ENCODE data around the gene SCUBE1.

DNA sequence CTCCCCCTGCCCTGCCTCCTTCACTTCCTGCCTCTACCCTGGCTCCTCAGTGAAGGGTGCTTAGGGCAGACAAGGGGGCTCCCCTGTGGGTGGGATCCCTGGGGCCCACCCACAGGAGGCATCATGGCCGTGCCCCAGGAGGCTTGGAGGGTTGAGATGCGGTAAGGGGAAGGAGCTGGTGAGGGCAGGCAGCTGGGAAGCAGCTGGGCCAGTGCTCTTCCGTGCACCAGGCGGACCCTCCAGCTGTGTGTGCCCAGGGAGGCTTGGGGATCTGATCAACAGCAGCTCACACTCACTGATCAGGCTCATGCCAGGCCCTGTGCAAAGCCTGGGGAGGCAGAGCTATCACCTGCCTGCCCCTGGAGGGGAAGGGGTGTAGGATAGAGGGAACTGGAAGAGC is 97.0 kb downstream of the SCUBE1 start:
- TF ChIP-seq, protein P1, sequence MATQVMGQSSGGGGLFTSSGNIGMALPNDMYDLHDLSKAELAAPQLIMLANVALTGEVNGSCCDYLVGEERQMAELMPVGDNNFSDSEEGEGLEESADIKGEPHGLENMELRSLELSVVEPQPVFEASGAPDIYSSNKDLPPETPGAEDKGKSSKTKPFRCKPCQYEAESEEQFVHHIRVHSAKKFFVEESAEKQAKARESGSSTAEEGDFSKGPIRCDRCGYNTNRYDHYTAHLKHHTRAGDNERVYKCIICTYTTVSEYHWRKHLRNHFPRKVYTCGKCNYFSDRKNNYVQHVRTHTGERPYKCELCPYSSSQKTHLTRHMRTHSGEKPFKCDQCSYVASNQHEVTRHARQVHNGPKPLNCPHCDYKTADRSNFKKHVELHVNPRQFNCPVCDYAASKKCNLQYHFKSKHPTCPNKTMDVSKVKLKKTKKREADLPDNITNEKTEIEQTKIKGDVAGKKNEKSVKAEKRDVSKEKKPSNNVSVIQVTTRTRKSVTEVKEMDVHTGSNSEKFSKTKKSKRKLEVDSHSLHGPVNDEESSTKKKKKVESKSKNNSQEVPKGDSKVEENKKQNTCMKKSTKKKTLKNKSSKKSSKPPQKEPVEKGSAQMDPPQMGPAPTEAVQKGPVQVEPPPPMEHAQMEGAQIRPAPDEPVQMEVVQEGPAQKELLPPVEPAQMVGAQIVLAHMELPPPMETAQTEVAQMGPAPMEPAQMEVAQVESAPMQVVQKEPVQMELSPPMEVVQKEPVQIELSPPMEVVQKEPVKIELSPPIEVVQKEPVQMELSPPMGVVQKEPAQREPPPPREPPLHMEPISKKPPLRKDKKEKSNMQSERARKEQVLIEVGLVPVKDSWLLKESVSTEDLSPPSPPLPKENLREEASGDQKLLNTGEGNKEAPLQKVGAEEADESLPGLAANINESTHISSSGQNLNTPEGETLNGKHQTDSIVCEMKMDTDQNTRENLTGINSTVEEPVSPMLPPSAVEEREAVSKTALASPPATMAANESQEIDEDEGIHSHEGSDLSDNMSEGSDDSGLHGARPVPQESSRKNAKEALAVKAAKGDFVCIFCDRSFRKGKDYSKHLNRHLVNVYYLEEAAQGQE (IDR thresholded peaks at IDR 0.05; ENCODE audit: insufficient read depth in 1 of 2, low read depth in 2 of 2, low read length in 1 of 2) = no peak
- TF ChIP-seq, protein P2, sequence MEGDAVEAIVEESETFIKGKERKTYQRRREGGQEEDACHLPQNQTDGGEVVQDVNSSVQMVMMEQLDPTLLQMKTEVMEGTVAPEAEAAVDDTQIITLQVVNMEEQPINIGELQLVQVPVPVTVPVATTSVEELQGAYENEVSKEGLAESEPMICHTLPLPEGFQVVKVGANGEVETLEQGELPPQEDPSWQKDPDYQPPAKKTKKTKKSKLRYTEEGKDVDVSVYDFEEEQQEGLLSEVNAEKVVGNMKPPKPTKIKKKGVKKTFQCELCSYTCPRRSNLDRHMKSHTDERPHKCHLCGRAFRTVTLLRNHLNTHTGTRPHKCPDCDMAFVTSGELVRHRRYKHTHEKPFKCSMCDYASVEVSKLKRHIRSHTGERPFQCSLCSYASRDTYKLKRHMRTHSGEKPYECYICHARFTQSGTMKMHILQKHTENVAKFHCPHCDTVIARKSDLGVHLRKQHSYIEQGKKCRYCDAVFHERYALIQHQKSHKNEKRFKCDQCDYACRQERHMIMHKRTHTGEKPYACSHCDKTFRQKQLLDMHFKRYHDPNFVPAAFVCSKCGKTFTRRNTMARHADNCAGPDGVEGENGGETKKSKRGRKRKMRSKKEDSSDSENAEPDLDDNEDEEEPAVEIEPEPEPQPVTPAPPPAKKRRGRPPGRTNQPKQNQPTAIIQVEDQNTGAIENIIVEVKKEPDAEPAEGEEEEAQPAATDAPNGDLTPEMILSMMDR (IDR thresholded peaks at IDR 0.05) = no peak
- TF ChIP-seq POLR2AphosphoS5 (IDR thresholded peaks at IDR 0.05; ENCODE audit: low read depth, low read length) = no peak
- no peak for TF ChIP-seq SIN3A (IDR thresholded peaks at IDR 0.05; ENCODE audit: borderline replicate concordance, insufficient read depth, low read depth, low read length)
